ENCODE data around the gene ASIC2.

The ASIC2 gene

DNA sequence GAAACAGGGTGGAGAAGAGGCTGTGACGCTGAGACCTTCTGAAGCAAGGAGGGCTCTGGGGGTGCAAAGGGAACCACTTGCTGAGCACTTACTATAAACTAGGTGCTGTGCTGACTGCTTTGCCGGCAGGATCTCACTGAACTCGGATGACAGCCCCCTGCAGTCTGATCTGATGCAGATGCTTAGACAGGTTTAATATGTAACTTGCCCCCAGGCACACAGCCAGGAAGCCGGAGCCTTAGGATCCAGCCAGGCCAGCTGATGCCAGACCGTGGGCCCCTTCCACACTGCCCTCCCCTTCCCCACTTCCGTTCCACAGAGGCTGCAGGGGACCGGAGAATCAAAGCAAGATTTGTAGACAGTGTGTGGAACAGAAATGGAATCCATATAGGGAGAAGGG is 278.3 kb downstream of the ASIC2 start:
- no peak overlapping the region for H3K4me3 ChIP-seq (ENCODE audit: low read depth, low read length)
- TF ChIP-seq, protein P1, sequence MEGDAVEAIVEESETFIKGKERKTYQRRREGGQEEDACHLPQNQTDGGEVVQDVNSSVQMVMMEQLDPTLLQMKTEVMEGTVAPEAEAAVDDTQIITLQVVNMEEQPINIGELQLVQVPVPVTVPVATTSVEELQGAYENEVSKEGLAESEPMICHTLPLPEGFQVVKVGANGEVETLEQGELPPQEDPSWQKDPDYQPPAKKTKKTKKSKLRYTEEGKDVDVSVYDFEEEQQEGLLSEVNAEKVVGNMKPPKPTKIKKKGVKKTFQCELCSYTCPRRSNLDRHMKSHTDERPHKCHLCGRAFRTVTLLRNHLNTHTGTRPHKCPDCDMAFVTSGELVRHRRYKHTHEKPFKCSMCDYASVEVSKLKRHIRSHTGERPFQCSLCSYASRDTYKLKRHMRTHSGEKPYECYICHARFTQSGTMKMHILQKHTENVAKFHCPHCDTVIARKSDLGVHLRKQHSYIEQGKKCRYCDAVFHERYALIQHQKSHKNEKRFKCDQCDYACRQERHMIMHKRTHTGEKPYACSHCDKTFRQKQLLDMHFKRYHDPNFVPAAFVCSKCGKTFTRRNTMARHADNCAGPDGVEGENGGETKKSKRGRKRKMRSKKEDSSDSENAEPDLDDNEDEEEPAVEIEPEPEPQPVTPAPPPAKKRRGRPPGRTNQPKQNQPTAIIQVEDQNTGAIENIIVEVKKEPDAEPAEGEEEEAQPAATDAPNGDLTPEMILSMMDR (IDR thresholded peaks at IDR 0.05; ENCODE audit: control insufficient read depth, extremely low read depth, insufficient read depth), result no peak
- no peak for DNase-seq (ENCODE audit: low read depth)

DNA sequence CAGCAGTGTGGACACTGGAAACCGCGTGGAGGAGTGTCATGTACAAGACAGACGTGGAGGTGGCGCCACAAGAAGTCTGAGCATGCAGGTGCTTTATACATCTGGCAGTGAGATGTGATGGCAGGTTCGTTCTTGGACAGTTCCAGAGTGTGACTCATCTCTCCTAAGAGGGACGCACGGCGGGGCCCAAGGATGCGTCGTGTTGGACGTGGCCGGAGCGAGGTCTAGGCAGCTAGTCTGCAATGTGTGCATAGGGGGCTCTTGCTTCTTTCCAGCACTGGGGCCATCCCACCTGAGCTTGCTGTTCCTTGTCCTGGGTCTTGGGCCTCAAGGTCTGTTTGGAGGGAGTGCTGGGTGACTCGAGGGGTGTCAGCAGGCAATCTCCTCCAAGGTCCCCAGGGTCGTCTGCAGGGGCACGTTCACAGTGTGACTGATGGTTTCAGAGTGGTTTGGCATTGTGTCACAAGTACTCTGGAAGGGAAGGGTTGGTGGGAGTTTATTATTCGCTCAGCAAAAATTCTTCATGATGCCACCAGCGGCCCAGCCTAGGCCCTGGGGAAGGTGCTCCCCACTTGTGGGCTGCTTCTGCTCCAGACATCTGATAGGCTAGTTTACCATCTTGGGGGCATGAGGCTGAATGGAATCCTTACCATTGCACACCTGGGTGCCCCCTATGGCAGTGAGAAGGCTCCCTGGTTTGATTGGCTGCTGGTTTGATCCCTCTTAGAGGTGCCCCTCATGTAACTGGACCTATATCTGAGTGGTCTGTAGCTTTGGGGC is 279.3 kb downstream of the ASIC2 start:
- TF ChIP-seq, protein P1 (IDR thresholded peaks at IDR 0.05; ENCODE audit: control insufficient read depth, extremely low read depth, insufficient read depth), result no peak
- DNase-seq (ENCODE audit: low read depth), result no peak
- no peak overlapping the region for H3K4me3 ChIP-seq (ENCODE audit: low read depth, low read length)

DNA sequence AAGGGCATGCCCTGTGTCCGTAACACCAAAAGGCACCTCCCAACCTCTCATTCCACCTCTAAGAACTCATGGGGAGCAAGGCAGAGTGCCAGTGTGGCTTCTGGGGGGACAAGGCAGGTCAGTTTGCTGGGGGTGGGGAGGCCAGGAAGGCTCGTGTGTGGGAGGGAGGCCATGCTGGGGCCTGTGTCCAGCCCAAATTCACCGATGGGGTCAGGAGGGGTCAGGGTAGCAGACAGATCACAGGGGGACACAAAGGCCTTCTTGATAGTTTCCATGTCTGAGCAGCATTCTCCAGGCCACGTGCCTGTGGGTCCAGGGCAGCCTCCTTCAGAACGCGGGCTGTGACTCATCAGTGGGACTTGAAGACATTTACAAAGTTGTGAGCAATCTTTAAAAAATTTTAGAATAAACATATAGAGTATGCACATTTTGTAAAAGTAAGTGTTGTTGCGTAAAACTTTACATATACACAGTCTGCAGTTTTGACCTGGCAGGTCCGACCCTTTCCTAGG is 280.5 kb downstream of the ASIC2 start:
- no peak overlapping the region for H3K4me3 ChIP-seq (ENCODE audit: low read depth, low read length)
- DNase-seq (ENCODE audit: low read depth), result no peak
- TF ChIP-seq, protein P1 (IDR thresholded peaks at IDR 0.05; ENCODE audit: control insufficient read depth, extremely low read depth, insufficient read depth), result no peak

DNA sequence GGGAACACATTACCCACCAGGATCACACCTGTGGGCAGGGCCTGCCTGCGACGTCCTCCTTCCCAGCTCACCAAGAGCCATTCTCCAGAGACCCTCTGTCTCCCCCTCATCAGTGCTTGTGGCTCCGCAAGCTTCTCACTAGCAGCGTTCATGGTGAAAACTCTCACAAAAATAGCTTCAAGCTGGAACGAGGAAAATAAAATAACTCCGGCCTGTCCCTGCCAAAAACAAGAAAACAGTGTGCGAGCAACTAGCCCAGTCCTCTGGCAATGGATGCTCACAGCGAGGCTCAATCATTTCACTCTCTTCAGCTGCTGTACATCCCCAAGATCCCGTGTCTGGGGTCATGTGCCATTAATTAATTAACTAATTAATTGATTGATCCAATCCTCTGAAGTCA is 283.5 kb downstream of the ASIC2 start:
- TF ChIP-seq, protein P1 (IDR thresholded peaks at IDR 0.05; ENCODE audit: control insufficient read depth, extremely low read depth, insufficient read depth), result no peak
- no peak for DNase-seq (ENCODE audit: low read depth)
- H3K4me3 ChIP-seq (ENCODE audit: low read depth, low read length), result no peak overlapping the region

DNA sequence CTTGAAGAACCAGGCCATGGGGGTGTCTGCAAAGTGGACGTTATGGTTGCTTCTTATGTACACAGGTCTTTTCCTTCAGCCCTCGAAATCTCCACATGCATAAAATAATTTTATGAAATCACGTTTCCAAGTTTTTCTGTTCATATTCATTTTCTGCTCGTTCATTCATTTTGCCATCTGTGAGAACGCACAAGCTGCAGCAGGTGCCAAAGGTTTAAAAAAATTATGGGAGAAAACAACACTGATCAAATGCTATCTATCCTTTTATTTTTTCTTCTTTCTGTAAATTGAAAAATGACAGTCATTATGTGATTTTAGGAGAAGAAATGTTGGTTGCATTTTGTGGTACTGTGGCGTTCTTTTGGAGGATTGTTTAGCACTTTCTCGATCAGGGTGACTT is 285.9 kb downstream of the ASIC2 start:
- TF ChIP-seq, protein P1 (IDR thresholded peaks at IDR 0.05; ENCODE audit: control insufficient read depth, extremely low read depth, insufficient read depth), result no peak
- H3K4me3 ChIP-seq (ENCODE audit: low read depth, low read length), result no peak overlapping the region
- DNase-seq (ENCODE audit: low read depth), result no peak

DNA sequence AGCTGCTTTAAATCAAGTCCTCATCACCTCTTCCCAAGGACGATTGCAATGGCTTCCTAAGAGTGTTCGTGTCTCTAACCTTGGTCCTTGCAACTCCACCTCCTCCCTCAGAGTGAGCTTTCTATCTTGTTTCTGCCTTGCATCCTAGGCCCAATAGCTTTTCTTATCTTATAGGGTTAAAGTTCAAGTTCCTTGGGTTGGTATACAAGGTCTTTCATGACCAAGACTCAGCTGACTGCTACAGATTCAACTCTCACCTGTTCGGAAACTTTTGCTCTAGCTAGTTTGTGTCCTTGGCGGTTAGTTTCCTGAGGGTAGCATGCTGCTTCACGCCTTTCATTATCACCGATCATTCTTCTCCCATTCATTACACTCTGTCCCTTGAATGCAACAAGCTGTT is 290.8 kb downstream of the ASIC2 start:
- H3K4me3 ChIP-seq (ENCODE audit: low read depth, low read length), result no peak overlapping the region
- TF ChIP-seq, protein P1 (IDR thresholded peaks at IDR 0.05; ENCODE audit: control insufficient read depth, extremely low read depth, insufficient read depth), result no peak
- DNase-seq (ENCODE audit: low read depth), result no peak

DNA sequence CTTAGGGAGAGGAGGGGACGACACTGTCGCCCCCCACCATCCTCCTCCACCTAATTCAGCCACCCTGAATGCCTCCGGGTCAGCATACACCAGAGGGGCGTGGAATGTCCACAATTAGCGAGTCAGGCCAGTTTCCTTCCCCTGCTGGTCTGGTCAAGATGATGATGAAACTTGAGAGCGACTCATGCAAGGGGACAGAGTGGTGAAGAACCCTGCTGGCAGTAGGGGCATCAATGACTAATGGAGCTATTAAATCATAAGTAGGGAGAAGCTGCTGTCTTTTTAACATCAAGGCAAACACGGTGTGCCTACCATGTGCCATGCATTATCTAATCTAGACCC is 294.2 kb downstream of the ASIC2 start:
- no peak overlapping the region for H3K4me3 ChIP-seq (ENCODE audit: low read depth, low read length)
- TF ChIP-seq, protein P1 (IDR thresholded peaks at IDR 0.05; ENCODE audit: control insufficient read depth, extremely low read depth, insufficient read depth), result no peak
- DNase-seq (ENCODE audit: low read depth), result no peak

Data from LNCaP clone FGC (cell line).